ENCODE measurements around the gene CBX4. TPM values are rescaled to one million over a fixed set of nuclear protein-coding genes. Genes with fewer than 3 reads are reported as not detected.

Gene CBX4
- total RNA-seq, 4 donors from 2014 or later = 0.26 to 8.4 (median 3.5) TPM

DNA sequence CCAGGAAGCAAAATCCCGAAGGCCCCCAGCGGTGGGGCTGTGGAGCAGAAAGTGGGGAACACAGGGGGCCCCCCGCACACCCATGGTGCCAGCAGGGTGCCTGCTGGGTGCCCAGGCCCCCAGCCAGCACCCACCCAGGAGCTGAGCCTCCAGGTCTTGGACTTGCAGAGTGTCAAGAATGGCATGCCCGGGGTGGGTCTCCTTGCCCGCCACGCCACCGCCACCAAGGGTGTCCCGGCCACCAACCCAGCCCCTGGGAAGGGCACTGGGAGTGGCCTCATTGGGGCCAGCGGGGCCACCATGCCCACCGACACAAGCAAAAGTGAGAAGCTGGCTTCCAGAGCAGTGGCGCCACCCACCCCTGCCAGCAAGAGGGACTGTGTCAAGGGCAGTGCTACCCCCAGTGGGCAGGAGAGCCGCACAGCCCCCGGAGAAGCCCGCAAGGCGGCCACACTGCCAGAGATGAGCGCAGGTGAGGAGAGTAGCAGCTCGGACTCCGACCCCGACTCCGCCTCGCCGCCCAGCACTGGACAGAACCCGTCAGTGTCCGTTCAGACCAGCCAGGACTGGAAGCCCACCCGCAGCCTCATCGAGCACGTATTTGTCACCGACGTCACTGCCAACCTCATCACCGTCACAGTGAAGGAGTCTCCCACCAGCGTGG, 54.8 kb downstream of the CBX4 start:
- no peak overlapping the region for H3K27ac ChIP-seq
- H3K4me3 ChIP-seq = no peak overlapping the region
- H3K27me3 ChIP-seq = peaks cover 1 to 10% of the 10 kb centered on the region in 2 donors
- no peak for DNase-seq
- no peaks in the 10 kb centered on the region for H3K4me1 ChIP-seq
- no peak for TF ChIP-seq POLR2A (IDR thresholded peaks at IDR 0.05)
- TF ChIP-seq, protein P1, sequence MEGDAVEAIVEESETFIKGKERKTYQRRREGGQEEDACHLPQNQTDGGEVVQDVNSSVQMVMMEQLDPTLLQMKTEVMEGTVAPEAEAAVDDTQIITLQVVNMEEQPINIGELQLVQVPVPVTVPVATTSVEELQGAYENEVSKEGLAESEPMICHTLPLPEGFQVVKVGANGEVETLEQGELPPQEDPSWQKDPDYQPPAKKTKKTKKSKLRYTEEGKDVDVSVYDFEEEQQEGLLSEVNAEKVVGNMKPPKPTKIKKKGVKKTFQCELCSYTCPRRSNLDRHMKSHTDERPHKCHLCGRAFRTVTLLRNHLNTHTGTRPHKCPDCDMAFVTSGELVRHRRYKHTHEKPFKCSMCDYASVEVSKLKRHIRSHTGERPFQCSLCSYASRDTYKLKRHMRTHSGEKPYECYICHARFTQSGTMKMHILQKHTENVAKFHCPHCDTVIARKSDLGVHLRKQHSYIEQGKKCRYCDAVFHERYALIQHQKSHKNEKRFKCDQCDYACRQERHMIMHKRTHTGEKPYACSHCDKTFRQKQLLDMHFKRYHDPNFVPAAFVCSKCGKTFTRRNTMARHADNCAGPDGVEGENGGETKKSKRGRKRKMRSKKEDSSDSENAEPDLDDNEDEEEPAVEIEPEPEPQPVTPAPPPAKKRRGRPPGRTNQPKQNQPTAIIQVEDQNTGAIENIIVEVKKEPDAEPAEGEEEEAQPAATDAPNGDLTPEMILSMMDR (IDR thresholded peaks at IDR 0.05) = no peak
- no peaks in the 10 kb centered on the region for H3K9me3 ChIP-seq
- intact Hi-C loops (cut with DNase I; ENCODE audit: low total_unique reads) = no loop called here
- no peaks in the 10 kb centered on the region for H3K36me3 ChIP-seq

DNA sequence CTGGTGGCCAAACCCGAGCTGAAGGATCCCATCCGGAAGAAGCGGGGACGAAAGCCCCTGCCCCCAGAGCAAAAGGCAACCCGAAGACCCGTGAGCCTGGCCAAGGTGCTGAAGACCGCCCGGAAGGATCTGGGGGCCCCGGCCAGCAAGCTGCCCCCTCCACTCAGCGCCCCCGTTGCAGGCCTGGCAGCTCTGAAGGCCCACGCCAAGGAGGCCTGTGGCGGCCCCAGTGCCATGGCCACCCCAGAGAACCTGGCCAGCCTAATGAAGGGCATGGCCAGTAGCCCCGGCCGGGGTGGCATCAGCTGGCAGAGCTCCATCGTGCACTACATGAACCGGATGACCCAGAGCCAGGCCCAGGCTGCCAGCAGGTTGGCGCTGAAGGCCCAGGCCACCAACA, 55.3 kb downstream of the CBX4 start:
- H3K4me1 ChIP-seq = no peaks in the 10 kb centered on the region
- H3K4me3 ChIP-seq = no peak overlapping the region
- H3K36me3 ChIP-seq = no peaks in the 10 kb centered on the region
- no peak for DNase-seq
- peaks cover 0 to 4% of the 10 kb centered on the region in 2 donors for H3K27me3 ChIP-seq
- H3K9me3 ChIP-seq = no peaks in the 10 kb centered on the region
- intact Hi-C loops (cut with DNase I; ENCODE audit: low total_unique reads) = no loop called here
- TF ChIP-seq, protein P1 (IDR thresholded peaks at IDR 0.05) = no peak
- no peak for TF ChIP-seq POLR2A (IDR thresholded peaks at IDR 0.05)
- H3K27ac ChIP-seq = no peak overlapping the region

Other genes starting within 250 kb of the CBX4 start
- 1 to 10 TPM in 3 of 4 donors, under 1 TPM in 1; 0.69 to 5.3 (median 2.7) TPM for gene RBFOX3, start 228.4 kb downstream of the CBX4 start, total RNA-seq
- not detected for gene ENPP7, start 108.5 kb downstream of the CBX4 start, total RNA-seq
- 10 to 100 TPM in 1 of 4 donors, 1 to 10 TPM in 2, not detected in 1; 1.0 to 14.9 (median 4.6) TPM for gene CBX2, start 61.3 kb downstream of the CBX4 start, total RNA-seq
- 10 to 100 TPM in 1 of 4 donors, 1 to 10 TPM in 2, not detected in 1; 1.8 to 10.7 (median 2.6) TPM for gene CBX8, start 42.4 kb downstream of the CBX4 start, total RNA-seq
- gene TBC1D16, start 196.4 kb upstream of the CBX4 start, total RNA-seq = 10 to 100 TPM in 2 of 4 donors, 1 to 10 TPM in 2; 3.8 to 58.2 (median 18.3) TPM
- gene CCDC40, start 197.2 kb upstream of the CBX4 start, total RNA-seq = 10 to 100 TPM in 1 of 4 donors, 1 to 10 TPM in 2, under 1 TPM in 1; 0.88 to 16.6 (median 4.8) TPM